Trophoblast cell (in vitro differentiated cells and primary cell): ENCODE data around the gene SIK2.

Source experiments
- DNase-seq, 2 donors: peaks; one replicate each; pipeline ENCODE4 v3.0.0-alpha.2; 2016
- H2AFZ ChIP-seq: 2 replicates; pipeline ENCODE4 v1.6.1; 2013; ENCODE audit warnings: low read length, moderate library complexity, mild to moderate bottlenecking; ENCODE audit not compliant: insufficient read depth, poor library complexity
- H2AK5ac ChIP-seq: 2 replicates; pipeline ENCODE4 v1.6.1; 2013; ENCODE audit warnings: mild to moderate bottlenecking, low read length
- H2BK120ac ChIP-seq: 2 replicates; pipeline ENCODE4 v1.6.1; 2013; ENCODE audit warnings: low read length, mild to moderate bottlenecking, moderate library complexity; ENCODE audit not compliant: insufficient read depth, poor library complexity
- H2BK12ac ChIP-seq: 2 replicates; pipeline ENCODE4 v1.6.1; 2013; ENCODE audit warnings: mild to moderate bottlenecking, low read length, moderate library complexity
- H2BK5ac ChIP-seq: 2 replicates; pipeline ENCODE4 v1.6.1; 2013; ENCODE audit warnings: low read length, low read depth, moderate library complexity, mild to moderate bottlenecking; ENCODE audit not compliant: poor library complexity
- H3K14ac ChIP-seq: 2 replicates; pipeline ENCODE4 v1.6.1; 2013; ENCODE audit warnings: mild to moderate bottlenecking, low read length
- H3K18ac ChIP-seq: 2 replicates; pipeline ENCODE4 v1.6.1; 2013; ENCODE audit warnings: mild to moderate bottlenecking, low read length
- H3K23ac ChIP-seq: 2 replicates; pipeline ENCODE4 v1.6.1; 2013; ENCODE audit warnings: low read length
- H3K27ac ChIP-seq: 2 replicates; pipeline ENCODE4 v1.5.1; 2013; ENCODE audit warnings: low read depth, mild to moderate bottlenecking, inconsistent platforms, low read length, moderate library complexity
- H3K27me3 ChIP-seq: 2 replicates; pipeline ENCODE4 v1.6.1; 2013; ENCODE audit warnings: inconsistent platforms, mild to moderate bottlenecking, low read length, moderate library complexity; ENCODE audit not compliant: insufficient read depth
- H3K36me3 ChIP-seq, 2 experiments: 1 replicate in 1 of 2; 2 replicates in 1 of 2; pipeline ENCODE4 v1.6.1; 2013; ENCODE audit warnings: low read length in 2 of 2, mild to moderate bottlenecking in 2 of 2, moderate library complexity in 1 of 2; ENCODE audit not compliant: insufficient read depth in 2 of 2, control insufficient read depth in 1 of 2
- H3K4ac ChIP-seq: 2 replicates; pipeline ENCODE4 v1.6.1; 2013; ENCODE audit warnings: low read depth, mild to moderate bottlenecking, low read length, moderate library complexity
- H3K4me1 ChIP-seq, 2 experiments: 1 replicate in 1 of 2; 2 replicates in 1 of 2; pipeline ENCODE4 v1.6.1; 2013; ENCODE audit warnings: low read length in 2 of 2, mild to moderate bottlenecking in 2 of 2, moderate library complexity in 1 of 2; ENCODE audit not compliant: insufficient read depth in 2 of 2, control insufficient read depth in 1 of 2
- H3K4me2 ChIP-seq: 2 replicates; pipeline ENCODE4 v1.6.1; 2013; ENCODE audit warnings: inconsistent platforms, mild to moderate bottlenecking, low read length, moderate library complexity
- H3K4me3 ChIP-seq: 2 replicates; pipeline ENCODE4 v1.5.1; 2013; ENCODE audit warnings: mild to moderate bottlenecking, low read depth, low read length, inconsistent platforms
- H3K79me1 ChIP-seq: one replicate; pipeline ENCODE4 v1.6.1; 2013; ENCODE audit warnings: low read length
- H3K79me2 ChIP-seq: 2 replicates; pipeline ENCODE4 v1.6.1; 2013; ENCODE audit warnings: low read length, mild to moderate bottlenecking; ENCODE audit not compliant: control insufficient read depth, insufficient read depth, poor library complexity
- H3K9ac ChIP-seq: 2 replicates; pipeline ENCODE4 v1.6.1; 2013; ENCODE audit warnings: mild to moderate bottlenecking, low read length
- H3K9me3 ChIP-seq: 2 replicates; pipeline ENCODE4 v1.6.1; 2013; ENCODE audit warnings: low read depth, mild to moderate bottlenecking, control low read depth, inconsistent platforms, low read length; ENCODE audit not compliant: insufficient read depth
- H4K12ac ChIP-seq: 2 replicates; pipeline ENCODE4 v1.6.1; 2013; ENCODE audit warnings: low read depth, mild to moderate bottlenecking, low read length, moderate library complexity
- H4K8ac ChIP-seq: 2 replicates; pipeline ENCODE4 v1.6.1; 2013; ENCODE audit warnings: low read depth, mild to moderate bottlenecking, low read length, moderate library complexity
- H4K91ac ChIP-seq: one replicate; pipeline ENCODE4 v1.6.1; 2013; ENCODE audit warnings: low read depth, mild to moderate bottlenecking, low read length, moderate library complexity
- WGBS: extraction: QIAGEN DNeasy Blood & Tissue Kit; methylation state at CpG from one replicate; pipeline ENCODE4 v1.1.7; 2013; ENCODE audit warnings: missing lambda C conversion rate; ENCODE audit not compliant: insufficient read length, insufficient coverage; ENCODE audit errors: extremely low coverage; 5-methylcytosine and 5-hydroxymethylcytosine counted together

The SIK2 gene

DNA sequence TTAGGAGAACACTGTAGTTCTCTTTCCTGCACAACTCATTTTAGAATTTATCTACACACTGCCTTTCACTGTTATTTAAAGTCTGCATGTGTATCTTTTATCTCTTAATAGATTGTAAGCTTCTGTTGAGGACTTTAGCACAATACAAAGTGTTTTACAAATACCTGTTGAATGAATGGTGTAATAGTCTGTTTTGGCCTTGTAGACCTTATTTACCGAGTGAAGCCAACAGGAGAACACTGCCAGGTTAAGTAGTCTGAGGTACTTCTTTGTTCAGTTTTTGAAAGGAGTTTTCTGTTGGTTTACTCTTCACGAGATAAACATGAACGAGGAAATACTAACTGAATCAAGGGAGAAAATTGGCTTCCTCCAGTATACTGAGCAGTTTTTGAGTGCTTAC is 31.0 kb downstream of the SIK2 start:
- Histone ChIP-seq H3K14ac (no peak overlapping the region), H3K79me2 (no peaks in the 10 kb centered on the region), H3K18ac (no peak overlapping the region), H3K79me1 (no peaks in the 10 kb centered on the region), H2BK5ac (no peak overlapping the region), H3K27ac (no peak overlapping the region), H3K4me3 (no peak overlapping the region), H3K9ac (no peak overlapping the region), H4K12ac (no peak overlapping the region), H4K8ac (no peak overlapping the region), H2AK5ac (no peak overlapping the region), H2AFZ (no peak overlapping the region), H3K4me1 (peaks cover 0 to 9% of the 10 kb centered on the region in 2 experiments), H3K9me3 (no peaks in the 10 kb centered on the region), H2BK120ac (no peak overlapping the region), H2BK12ac (no peak overlapping the region), H3K36me3 (no peaks in the 10 kb centered on the region), H3K27me3 (no peaks in the 10 kb centered on the region), H4K91ac (no peak overlapping the region), H3K23ac (no peak overlapping the region), H3K4ac (no peak overlapping the region), H3K4me2 (no peak overlapping the region)
- WGBS = no CpG with 5 or more reads among the region's 3 CpGs
- DNase-seq = no peak

DNA sequence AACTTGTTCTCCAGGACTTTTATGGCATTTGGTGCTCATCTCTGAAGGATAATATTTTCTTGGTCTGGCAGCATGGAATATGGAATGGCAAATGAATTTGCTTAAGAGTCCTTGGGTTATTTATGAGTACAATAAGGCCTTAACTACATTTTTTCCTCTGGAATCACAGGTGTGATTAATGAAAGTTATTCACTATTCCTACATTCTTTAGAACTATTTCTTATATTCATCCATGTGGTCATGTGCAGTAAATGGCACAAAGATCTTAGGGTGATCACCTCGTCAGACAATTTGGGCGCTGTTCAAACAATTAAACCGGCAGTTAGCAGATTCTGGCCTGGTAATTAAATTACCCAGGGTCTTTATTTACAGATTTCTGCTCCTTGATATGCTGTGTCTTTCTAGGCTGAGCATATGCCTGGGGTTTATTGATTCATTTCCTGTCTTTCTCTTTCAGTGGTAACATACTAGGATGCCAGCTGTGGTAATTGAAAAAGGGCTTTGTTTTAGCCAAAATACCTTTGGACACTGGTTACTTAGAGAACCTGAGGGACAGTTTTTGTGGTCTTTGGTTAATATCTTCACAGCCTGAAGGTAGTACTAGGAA is 31.6 kb downstream of the SIK2 start:
- H3K4me1 ChIP-seq = peaks cover 0 to 9% of the 10 kb centered on the region in 2 experiments
- no peak overlapping the region for H4K91ac ChIP-seq
- H3K14ac ChIP-seq = no peak overlapping the region
- no peak overlapping the region for H2BK12ac ChIP-seq
- no peak overlapping the region for H3K27ac ChIP-seq
- WGBS = no CpG with 5 or more reads among the region's 3 CpGs
- H3K79me2 ChIP-seq = no peaks in the 10 kb centered on the region
- H3K23ac ChIP-seq = no peak overlapping the region
- no peak overlapping the region for H3K4me2 ChIP-seq
- no peak overlapping the region for H2BK120ac ChIP-seq
- no peak overlapping the region for H4K8ac ChIP-seq
- H3K9ac ChIP-seq = no peak overlapping the region
- no peak overlapping the region for H3K18ac ChIP-seq
- H4K12ac ChIP-seq = no peak overlapping the region
- no peaks in the 10 kb centered on the region for H3K79me1 ChIP-seq
- no peak overlapping the region for H2AFZ ChIP-seq
- H2BK5ac ChIP-seq = no peak overlapping the region
- H2AK5ac ChIP-seq = no peak overlapping the region
- H3K9me3 ChIP-seq = no peaks in the 10 kb centered on the region
- no peak overlapping the region for H3K4me3 ChIP-seq
- H3K27me3 ChIP-seq = no peaks in the 10 kb centered on the region
- no peaks in the 10 kb centered on the region for H3K36me3 ChIP-seq
- no peak for DNase-seq
- H3K4ac ChIP-seq = no peak overlapping the region

DNA sequence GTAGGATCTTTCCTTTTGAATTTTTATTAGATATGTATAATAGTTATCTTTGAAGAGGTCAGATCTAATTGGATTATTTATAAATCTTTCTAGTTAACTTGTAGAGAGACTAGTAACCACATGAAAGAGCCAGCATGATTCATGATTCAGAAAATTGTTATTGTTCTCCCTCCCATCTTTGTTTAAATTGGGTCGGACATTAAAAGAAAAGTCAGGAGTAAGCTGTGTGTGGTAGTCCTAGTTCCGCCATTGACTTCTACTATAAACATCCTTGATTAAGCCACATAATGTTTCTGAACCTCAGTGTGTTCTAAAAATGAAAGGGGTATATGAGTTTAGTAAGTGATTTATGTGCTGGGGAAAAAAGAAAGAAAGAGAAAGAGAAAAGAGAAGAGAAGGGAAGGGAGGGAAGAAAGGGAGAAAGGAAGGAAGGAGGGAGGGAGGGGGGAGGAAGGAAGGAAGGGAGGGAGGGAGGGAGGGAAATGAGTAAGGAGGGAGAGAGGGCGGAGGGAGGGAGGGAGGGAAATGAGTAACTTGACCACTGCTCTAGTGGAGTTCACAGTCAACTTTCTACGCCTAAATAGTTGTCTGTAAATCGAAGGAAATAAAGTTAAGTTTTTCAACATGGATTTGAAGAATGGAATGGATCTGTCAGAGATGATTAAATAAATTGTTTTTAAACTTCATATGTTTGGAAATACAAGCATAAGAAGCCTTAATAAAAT is 32.9 kb downstream of the SIK2 start:
- Histone ChIP-seq H2BK5ac (no peak overlapping the region), H2AFZ (no peak overlapping the region), H3K9ac (no peak overlapping the region), H3K4me2 (no peak overlapping the region), H4K12ac (no peak overlapping the region), H4K91ac (no peak overlapping the region), H2AK5ac (no peak overlapping the region), H3K4me1 (peaks cover 0 to 12% of the 10 kb centered on the region in 2 experiments), H3K27me3 (no peaks in the 10 kb centered on the region), H3K36me3 (no peaks in the 10 kb centered on the region), H3K9me3 (no peaks in the 10 kb centered on the region), H2BK12ac (no peak overlapping the region), H3K27ac (no peak overlapping the region), H3K4me3 (no peak overlapping the region), H2BK120ac (no peak overlapping the region), H4K8ac (no peak overlapping the region), H3K23ac (no peak overlapping the region), H3K14ac (no peak overlapping the region), H3K79me2 (no peaks in the 10 kb centered on the region), H3K18ac (no peak overlapping the region), H3K4ac (no peak overlapping the region), H3K79me1 (peaks cover 4% of the 10 kb centered on the region)
- no peak for DNase-seq
- 80% methylated on average over 1 of the region's 5 CpGs for WGBS

DNA sequence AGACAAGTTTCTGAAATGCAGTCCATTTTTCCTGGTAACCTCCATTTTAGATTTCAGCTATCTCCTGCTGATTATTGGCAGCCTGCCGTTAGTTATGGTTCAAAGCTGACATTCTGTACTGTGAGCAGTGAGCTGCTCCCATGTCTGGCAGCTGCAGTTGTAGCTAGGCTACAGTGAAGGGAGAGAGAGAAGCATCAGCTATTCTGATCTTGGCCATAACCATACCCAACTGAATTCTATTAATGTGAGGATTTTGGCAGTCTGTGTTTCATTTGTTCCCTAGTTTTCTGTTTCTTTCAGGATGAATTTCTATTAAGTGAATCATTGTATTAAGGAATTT is 33.4 kb downstream of the SIK2 start:
- no peak overlapping the region for H4K91ac ChIP-seq
- no peaks in the 10 kb centered on the region for H3K36me3 ChIP-seq
- H3K9ac ChIP-seq = no peak overlapping the region
- H3K23ac ChIP-seq = no peak overlapping the region
- H2BK12ac ChIP-seq = no peak overlapping the region
- DNase-seq = no peak
- H3K27me3 ChIP-seq = no peaks in the 10 kb centered on the region
- H2BK5ac ChIP-seq = no peak overlapping the region
- H3K9me3 ChIP-seq = no peaks in the 10 kb centered on the region
- H3K79me2 ChIP-seq = no peaks in the 10 kb centered on the region
- peaks cover 4% of the 10 kb centered on the region for H3K79me1 ChIP-seq
- H3K4me1 ChIP-seq = peaks cover 0 to 12% of the 10 kb centered on the region in 2 experiments
- no peak overlapping the region for H4K8ac ChIP-seq
- no peak overlapping the region for H3K27ac ChIP-seq
- H3K4ac ChIP-seq = no peak overlapping the region
- no peak overlapping the region for H3K14ac ChIP-seq
- no peak overlapping the region for H3K18ac ChIP-seq
- no peak overlapping the region for H2AK5ac ChIP-seq
- no peak overlapping the region for H3K4me3 ChIP-seq
- H2BK120ac ChIP-seq = no peak overlapping the region
- H3K4me2 ChIP-seq = no peak overlapping the region
- no peak overlapping the region for H4K12ac ChIP-seq
- no CpG with 5 or more reads among the region's 1 CpG for WGBS
- no peak overlapping the region for H2AFZ ChIP-seq
